Muscle layer of colon (tissue), 2 donors: Measurements from ENCODE around the gene RUSF1.

Experiments
- H3K27ac ChIP-seq: one replicate; pipeline ENCODE4 v1.7.0; 2013; ENCODE audit warnings: low read depth, mild to moderate bottlenecking, low read length, moderate library complexity
- H3K27me3 ChIP-seq, 2 donors: one replicate each; pipeline ENCODE4 v1.7.0; 2013; ENCODE audit warnings: low read length in 2 of 2, mild to moderate bottlenecking in 2 of 2; ENCODE audit not compliant: insufficient read depth in 2 of 2, control insufficient read depth in 1 of 2
- H3K36me3 ChIP-seq: one replicate; pipeline ENCODE4 v1.7.0; 2013; ENCODE audit warnings: mild to moderate bottlenecking, low read length; ENCODE audit not compliant: insufficient read depth
- H3K4me1 ChIP-seq: one replicate; pipeline ENCODE4 v1.7.0; 2013; ENCODE audit warnings: mild to moderate bottlenecking, low read length; ENCODE audit not compliant: insufficient read depth
- H3K4me3 ChIP-seq, 2 donors: one replicate each; pipeline ENCODE4 v1.7.0; 2013; ENCODE audit warnings: low read length in 2 of 2, low read depth in 1 of 2, mild to moderate bottlenecking in 1 of 2, moderate library complexity in 1 of 2
- H3K9ac ChIP-seq: one replicate; pipeline ENCODE4 v1.7.0; 2013; ENCODE audit warnings: low read length
- H3K9me3 ChIP-seq: one replicate; pipeline ENCODE4 v1.7.0; 2013; ENCODE audit warnings: mild to moderate bottlenecking, low read length
- donor health status: abdominal sarcoma.
- donor health status: Adenocarcinoma of cecum.

RUSF1 gene

GRCh38 chr16:31473264-31473984 is 34.8 kb downstream of the RUSF1 start:
- Histone ChIP-seq H3K9ac (peak overlapping the region; percentile 20), H3K4me1 (peaks cover 48% of the 10 kb centered on the region), H3K36me3 (peaks cover 47% of the 10 kb centered on the region), H3K27ac (peak overlapping the region; percentile 67), H3K4me3 (peak overlapping the region; percentile 0 to 87), H3K27me3 (no peaks in the 10 kb centered on the region), H3K9me3 (no peaks in the 10 kb centered on the region)

GRCh38 chr16:31472709-31473203 is 35.4 kb downstream of the RUSF1 start:
- peaks cover 48% of the 10 kb centered on the region for H3K4me1 ChIP-seq
- H3K9ac ChIP-seq, result peak overlapping the region; percentile 82

GRCh38 chr16:31471875-31472708 is 36.1 kb downstream of the RUSF1 start, which contains the start of gene TGFB1I1:
Gene TGFB1I1 (plus strand): TSS chr16:31472152. CDS start chr16:31472189, 37 bp downstream.
- Histone ChIP-seq H3K9me3 (no peaks in the 10 kb centered on the region), H3K4me1 (peaks cover 48% of the 10 kb centered on the region), H3K4me3 (peak within 1 kb of the TSS; percentile 78 to 95), H3K27me3 (no peaks in the 10 kb centered on the region), H3K27ac (peak within 1 kb of the TSS; percentile 92), H3K36me3 (peaks cover 36% of the 10 kb centered on the region), H3K9ac (peak within 1 kb of the TSS; percentile 99)

More at GRCh38 chr16:31472709-31473203, 35.4 kb downstream of the RUSF1 start:
- peaks cover 42% of the 10 kb centered on the region for H3K36me3 ChIP-seq
- H3K27ac ChIP-seq, result peak overlapping the region; percentile 86
- H3K9me3 ChIP-seq, result no peaks in the 10 kb centered on the region
- H3K4me3 ChIP-seq, result peak overlapping the region; percentile 78 to 87
- H3K27me3 ChIP-seq, result no peaks in the 10 kb centered on the region

- Histone ChIP-seq H3K9ac (peak overlapping the region; percentile 99), H3K27ac (peak overlapping the region; percentile 92), H3K4me1 (peaks cover 45% of the 10 kb centered on the region), H3K36me3 (peaks cover 33% of the 10 kb centered on the region), H3K9me3 (no peaks in the 10 kb centered on the region), H3K27me3 (no peaks in the 10 kb centered on the region), H3K4me3 (peak overlapping the region; percentile 29 to 95)
Measured at GRCh38 chr16:31471241-31471874, 36.8 kb downstream of the RUSF1 start.

- H3K9ac ChIP-seq, result peak overlapping the region; percentile 99
- H3K27me3 ChIP-seq, result no peaks in the 10 kb centered on the region
- H3K27ac ChIP-seq, result peak overlapping the region; percentile 92
- peak overlapping the region in 1 of 2 donors; percentile 95 for H3K4me3 ChIP-seq
- H3K4me1 ChIP-seq, result peaks cover 38% of the 10 kb centered on the region
- H3K36me3 ChIP-seq, result peaks cover 26% of the 10 kb centered on the region
- H3K9me3 ChIP-seq, result no peaks in the 10 kb centered on the region
Measured at GRCh38 chr16:31470615-31471014, 37.6 kb downstream of the RUSF1 start.

- Histone ChIP-seq H3K4me3 (no peak overlapping the region), H3K9ac (no peak overlapping the region), H3K4me1 (peaks cover 13% of the 10 kb centered on the region), H3K27me3 (no peaks in the 10 kb centered on the region), H3K36me3 (no peaks in the 10 kb centered on the region), H3K9me3 (no peaks in the 10 kb centered on the region), H3K27ac (no peak overlapping the region)
Measured at GRCh38 chr16:31467858-31468257, 40.3 kb downstream of the RUSF1 start.

- no peak overlapping the region for H3K9ac ChIP-seq
- no peak overlapping the region for H3K4me3 ChIP-seq
- H3K27ac ChIP-seq, result no peak overlapping the region
- H3K4me1 ChIP-seq, result peaks cover 13% of the 10 kb centered on the region
- H3K36me3 ChIP-seq, result peaks cover 5% of the 10 kb centered on the region
- no peaks in the 10 kb centered on the region for H3K9me3 ChIP-seq
- H3K27me3 ChIP-seq, result no peaks in the 10 kb centered on the region
Measured at GRCh38 chr16:31467151-31467773, 40.9 kb downstream of the RUSF1 start.

GRCh38 chr16:31466381-31466841 is 41.8 kb downstream of the RUSF1 start:
- Histone ChIP-seq H3K9ac (no peak overlapping the region), H3K4me1 (peaks cover 10% of the 10 kb centered on the region), H3K4me3 (no peak overlapping the region), H3K9me3 (no peaks in the 10 kb centered on the region), H3K27ac (no peak overlapping the region), H3K36me3 (peaks cover 11% of the 10 kb centered on the region), H3K27me3 (no peaks in the 10 kb centered on the region)

GRCh38 chr16:31465788-31466370 is 42.3 kb downstream of the RUSF1 start:
- H3K4me1 ChIP-seq, result peaks cover 5% of the 10 kb centered on the region
- H3K9me3 ChIP-seq, result no peaks in the 10 kb centered on the region
- H3K27ac ChIP-seq, result no peak overlapping the region
- H3K9ac ChIP-seq, result no peak overlapping the region
- H3K4me3 ChIP-seq, result no peak overlapping the region
- no peaks in the 10 kb centered on the region for H3K27me3 ChIP-seq
- peaks cover 11% of the 10 kb centered on the region for H3K36me3 ChIP-seq

GRCh38 chr16:31464781-31465260 is 43.4 kb downstream of the RUSF1 start:
- peaks cover 11% of the 10 kb centered on the region for H3K36me3 ChIP-seq

More at GRCh38 chr16:31464781-31465260, 43.4 kb downstream of the RUSF1 start:
- H3K4me1 ChIP-seq, result peaks cover 9% of the 10 kb centered on the region
- H3K9me3 ChIP-seq, result no peaks in the 10 kb centered on the region
- H3K27ac ChIP-seq, result no peak overlapping the region
- no peak overlapping the region for H3K9ac ChIP-seq
- H3K27me3 ChIP-seq, result no peaks in the 10 kb centered on the region
- no peak overlapping the region for H3K4me3 ChIP-seq
